OCI-LY7 (cell line): ENCODE data around the gene RAF1. TPM values are rescaled to one million over a fixed set of nuclear protein-coding genes. Genes with fewer than 3 reads are reported as not detected.

Experiments
- BruUV-seq: library from RNA; stranded (reverse); fragments of 400-500 nt; replicated peaks from 2 replicates; lab custom pipeline; 2021; lab: Mats Ljungman, UMichigan
- CTCF ChIA-PET: fragments of 300-600 bp; sonication (Branson Sonifier 250); formaldehyde crosslinking; loops from one replicate; lab custom pipeline; 2022; ENCODE audit warnings: antibody characterized with exemption; ENCODE audit not compliant: unreplicated experiment; lab: Charles Lee
- POLR2A ChIA-PET: fragments of 300-600 bp; sonication (Branson Sonifier 250); formaldehyde crosslinking; loops from one replicate; lab custom pipeline; 2022; ENCODE audit warnings: antibody characterized with exemption; lab: Charles Lee
- DNase-seq: peaks from one replicate; pipeline ENCODE4 v3.0.0-alpha.2; 2015; ENCODE audit warnings: low spot score
- H2AFZ ChIP-seq: fragments of 200-600 bp; sonication (generic), shearing (Covaris generic); 2 replicates; pipeline ENCODE4 v1.6.1; 2014; ENCODE audit warnings: mild to moderate bottlenecking, antibody characterized with exemption, low read length, moderate library complexity
- H3K27ac ChIP-seq: fragments of 200-600 bp; sonication (generic); 2 replicates; pipeline ENCODE4 v1.5.1; 2014; ENCODE audit warnings: mixed run types, low read depth, mild to moderate bottlenecking, moderate library complexity, low read length, inconsistent platforms; ENCODE audit not compliant: poor library complexity, severe bottlenecking
- H3K36me3 ChIP-seq: fragments of 200-600 bp; sonication (generic); 2 replicates; pipeline ENCODE4 v1.6.1; 2014; ENCODE audit warnings: mild to moderate bottlenecking, antibody characterized with exemption, low read length, moderate library complexity, mixed read lengths; ENCODE audit not compliant: insufficient read depth
- H3K4me1 ChIP-seq: fragments of 200-600 bp; sonication (generic); 2 replicates; pipeline ENCODE4 v1.5.1; 2014; ENCODE audit warnings: mild to moderate bottlenecking, low read length; ENCODE audit not compliant: insufficient read depth, poor library complexity, severe bottlenecking
- H3K4me2 ChIP-seq: fragments of 200-600 bp; sonication (generic); 2 replicates; pipeline ENCODE4 v1.6.1; 2014; ENCODE audit warnings: mild to moderate bottlenecking, low read length
- H3K4me3 ChIP-seq: fragments of 200-600 bp; sonication (generic); 2 replicates; pipeline ENCODE4 v1.5.1; 2014; ENCODE audit warnings: mild to moderate bottlenecking, low read depth, low read length; ENCODE audit not compliant: poor library complexity, severe bottlenecking
- H3K79me2 ChIP-seq: fragments of 200-600 bp; sonication (generic); 2 replicates; pipeline ENCODE4 v1.6.1; 2016; ENCODE audit warnings: low read depth, mild to moderate bottlenecking, low read length, moderate library complexity, mixed read lengths; ENCODE audit not compliant: insufficient read depth
- H3K9me2 ChIP-seq: fragments of 200-600 bp; sonication (generic); 2 replicates; pipeline ENCODE4 v1.6.1; 2016; ENCODE audit warnings: mild to moderate bottlenecking, low read length, mixed read lengths; ENCODE audit not compliant: insufficient read depth
- H3K9me3 ChIP-seq: fragments of 200-600 bp; sonication (generic); 2 replicates; pipeline ENCODE4 v1.6.1; 2014; ENCODE audit warnings: mild to moderate bottlenecking, mixed run types, low read length, mixed read lengths
- H4K20me1 ChIP-seq: fragments of 200-600 bp; sonication (generic); 2 replicates; pipeline ENCODE4 v1.6.1; 2014; ENCODE audit warnings: mild to moderate bottlenecking, antibody characterized with exemption, low read length, moderate library complexity, mixed read lengths; ENCODE audit not compliant: insufficient read depth
- CTCF ChIP-seq: fragments of 200-600 bp; sonication (generic); conservative IDR thresholded peaks from 2 replicates; pipeline ENCODE4 v1.5.1; 2014; ENCODE audit warnings: mild to moderate bottlenecking, antibody characterized with exemption, low read length, moderate library complexity, mixed read lengths
- EZH2phosphoT487 ChIP-seq: fragments of 200-600 bp; sonication (generic); IDR thresholded peaks from 2 replicates; pipeline ENCODE4 v1.6.1; 2018; ENCODE audit warnings: low read depth, borderline replicate concordance, mild to moderate bottlenecking, mixed run types, antibody characterized with exemption, low read length, moderate library complexity, mixed read lengths
- intact Hi-C: fragments of 100-400 bp; cut with micrococcal nuclease; formaldehyde crosslinking; loops from one replicate; pipeline ENCODE4 v1.10.0; 2022; ENCODE audit not compliant: unreplicated experiment
- total RNA-seq, 2 experiments: library from RNA; depleted of rRNA in 1 of 2; stranded (reverse); fragments of >200 nt in 1 of 2; shearing (Covaris generic) in 1 of 2; gene quantifications; 2 replicates each; pipeline ENCODE4 v1.2.3, GENCODE V29; 2014 to 2022

The RAF1 gene
- total RNA-seq, 2 experiments from 2014 or later = 88.0 to 90.8 TPM

DNA sequence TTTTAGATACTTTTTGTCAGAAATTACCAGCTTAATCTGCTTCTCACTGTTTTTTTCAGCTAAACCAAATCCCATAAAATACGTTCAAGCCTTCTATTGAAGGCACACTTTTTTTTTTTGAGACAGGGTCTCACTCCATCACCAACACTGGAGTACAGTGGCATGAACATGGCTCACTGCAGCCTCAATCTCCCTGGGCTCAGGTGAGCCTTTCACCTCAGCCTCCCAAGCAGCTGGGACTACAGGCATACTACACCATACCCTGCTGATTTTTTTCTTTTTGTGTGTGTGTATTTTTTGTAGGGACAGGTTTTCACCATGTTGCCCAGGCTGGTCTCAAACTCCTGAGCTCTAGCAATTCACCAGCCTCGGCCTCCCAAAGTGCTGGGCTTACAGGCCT, 3.7 kb downstream of the RAF1 start:
- H3K4me2 ChIP-seq = peak overlapping the region; percentile 96
- POLR2A ChIA-PET = interaction anchor here (0.8 to 4.2 kb wide), 9 partner anchors 9 to 78 kb away, joined by 3 to 22 read pairs (median 4); no protein-coding TSS in a partner anchor

DNA sequence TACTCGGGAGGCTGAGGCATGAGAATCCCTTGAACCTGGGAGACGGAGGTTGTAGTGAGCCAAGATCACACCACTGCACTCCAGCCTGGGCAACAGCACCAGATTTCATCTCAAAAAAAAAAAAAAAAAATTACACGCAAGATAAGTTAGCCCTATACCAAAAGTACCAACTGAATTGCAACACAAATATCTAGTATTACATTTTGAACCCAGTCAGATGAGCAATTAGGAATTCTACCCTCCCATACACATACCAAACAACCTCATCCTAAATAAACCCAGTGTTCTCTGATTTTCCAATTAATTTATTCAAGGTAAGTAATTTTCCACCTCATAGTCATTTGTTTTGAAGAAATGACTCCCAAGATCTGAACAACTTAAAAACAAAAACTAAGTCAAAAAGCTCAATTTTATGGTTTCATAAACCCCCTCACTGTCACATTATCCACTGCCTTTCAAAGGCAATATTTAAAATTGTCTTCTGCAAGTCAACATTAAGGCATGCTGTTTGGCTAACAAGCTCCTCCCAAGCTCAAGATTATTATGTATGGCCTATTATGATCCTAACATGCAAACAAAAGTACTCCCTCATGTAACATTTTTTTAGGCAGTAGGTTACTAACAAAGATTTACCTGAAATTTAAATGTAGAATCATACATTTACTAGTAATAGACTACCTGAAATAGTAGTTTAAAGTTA, 4.5 kb downstream of the RAF1 start:
- peaks cover 26% of the 10 kb centered on the region for H3K4me1 ChIP-seq
- H3K4me2 ChIP-seq = peak overlapping the region; percentile 96; the same call in 1 of the 2 replicates
- no peaks in the 10 kb centered on the region for H3K9me2 ChIP-seq
- no peak overlapping the region for H2AFZ ChIP-seq
- H3K36me3 ChIP-seq = peaks cover 13% of the 10 kb centered on the region; the same call in 1 of the 2 replicates
- H3K27ac ChIP-seq = no peak overlapping the region
- no peaks in the 10 kb centered on the region for H3K9me3 ChIP-seq
- TSS peak; percentile 17 for BruUV-seq
- H3K4me3 ChIP-seq = no peak overlapping the region
- TF ChIP-seq CTCF = no peak
- no peak for TF ChIP-seq EZH2phosphoT487
- ChIA-PET CTCF (no interaction called here), POLR2A (interaction anchor here (0.6 to 4.2 kb wide), 10 partner anchors 9 to 77 kb away, joined by 3 to 22 read pairs (median 4); no protein-coding TSS in a partner anchor)
- H3K79me2 ChIP-seq = peaks cover 93% of the 10 kb centered on the region
- intact Hi-C loops = loop anchor here (5.0 to 10.0 kb wide), 3 partner anchors 47 to 1745 kb away; partner anchors contain the start of gene SLC6A6
- peaks cover 25% of the 10 kb centered on the region for H4K20me1 ChIP-seq
- no peak for DNase-seq

More for the DNA sequence above, 3.7 kb downstream of the RAF1 start:
- H3K9me3 ChIP-seq = no peaks in the 10 kb centered on the region
- no peak overlapping the region for H2AFZ ChIP-seq
- no peak for TF ChIP-seq EZH2phosphoT487
- TF ChIP-seq CTCF = no peak
- peaks cover 25% of the 10 kb centered on the region for H4K20me1 ChIP-seq
- peaks cover 13% of the 10 kb centered on the region; the same call in 1 of the 2 replicates for H3K36me3 ChIP-seq
- H3K4me3 ChIP-seq = no peak overlapping the region
- no TSS peak for BruUV-seq
- CTCF ChIA-PET = no interaction called here
- H3K4me1 ChIP-seq = peaks cover 30% of the 10 kb centered on the region
- no peak for DNase-seq
- H3K79me2 ChIP-seq = peaks cover 88% of the 10 kb centered on the region
- H3K9me2 ChIP-seq = no peaks in the 10 kb centered on the region
- no peak overlapping the region for H3K27ac ChIP-seq
- intact Hi-C loops = loop anchor here (5.0 to 10.0 kb wide), 3 partner anchors 48 to 1745 kb away; partner anchors contain the start of gene SLC6A6
